ENCODE measurements around the gene ZYX. TPM values are rescaled to one million over a fixed set of nuclear protein-coding genes. Genes with fewer than 3 reads are reported as not detected.

ZYX gene
- total and polyA plus RNA-seq, 2 experiments from 2014 or later, result 31.8 to 202 TPM

GRCh38 chr7:143416565-143417149 lies 35.5 kb downstream of the ZYX start:
- DNase-seq (ENCODE audit: low spot score), result peak; percentile 65
- Histone ChIP-seq H3K4me2 (no peak overlapping the region), H3K79me2 (no peaks in the 10 kb centered on the region), H3K9me2 (replicated peaks; ENCODE audit: insufficient read depth) (no peaks in the 10 kb centered on the region), H3K4me3 (no peak overlapping the region), H3K27me3 (no peaks in the 10 kb centered on the region), H4K20me1 (ENCODE audit: insufficient read depth, poor library complexity, severe bottlenecking) (no peaks in the 10 kb centered on the region), H3K27ac (no peak overlapping the region), H2AFZ (no peak overlapping the region), H3K4me1 (ENCODE audit: insufficient read depth) (peaks cover 8% of the 10 kb centered on the region), H3K36me3 (replicated peaks; ENCODE audit: insufficient read depth, low read depth) (no peaks in the 10 kb centered on the region), H3K9me3 (ENCODE audit: low read depth) (no peaks in the 10 kb centered on the region)
- no peak for TF ChIP-seq EZH2phosphoT487 (IDR thresholded peaks at IDR 0.05; ENCODE audit: low read depth, severe bottlenecking, unreplicated experiment)
- TF ChIP-seq CTCF (IDR thresholded peaks at IDR 0.05; ENCODE audit: poor library complexity), result peak; percentile 76
- no peak for TF ChIP-seq EZH2 (IDR thresholded peaks at IDR 0.05; ENCODE audit: borderline replicate concordance)
- WGBS (ENCODE audit: low lambda C conversion rate, missing lambda C conversion rate), result 11% methylated on average over 3 of the region's 3 CpGs

GRCh38 chr7:143417734-143418383 lies 36.7 kb downstream of the ZYX start:
- Histone ChIP-seq H3K9me3 (ENCODE audit: low read depth) (no peaks in the 10 kb centered on the region), H3K27me3 (no peaks in the 10 kb centered on the region), H3K4me3 (no peak overlapping the region), H3K36me3 (replicated peaks; ENCODE audit: insufficient read depth, low read depth) (no peaks in the 10 kb centered on the region), H3K79me2 (no peaks in the 10 kb centered on the region), H3K4me1 (ENCODE audit: insufficient read depth) (no peaks in the 10 kb centered on the region), H4K20me1 (ENCODE audit: insufficient read depth, poor library complexity, severe bottlenecking) (no peaks in the 10 kb centered on the region), H2AFZ (no peak overlapping the region), H3K9me2 (replicated peaks; ENCODE audit: insufficient read depth) (no peaks in the 10 kb centered on the region), H3K4me2 (no peak overlapping the region), H3K27ac (no peak overlapping the region)
- WGBS (ENCODE audit: low lambda C conversion rate, missing lambda C conversion rate), result 38% methylated on average over 1 of the region's 1 CpG
- TF ChIP-seq EZH2phosphoT487 (IDR thresholded peaks at IDR 0.05; ENCODE audit: low read depth, severe bottlenecking, unreplicated experiment) (no peak), CTCF (IDR thresholded peaks at IDR 0.05; ENCODE audit: poor library complexity) (no peak), EZH2 (IDR thresholded peaks at IDR 0.05; ENCODE audit: borderline replicate concordance) (no peak)
- no peak for DNase-seq (ENCODE audit: low spot score)

- H4K20me1 ChIP-seq (ENCODE audit: insufficient read depth, poor library complexity, severe bottlenecking), result no peaks in the 10 kb centered on the region
- no peaks in the 10 kb centered on the region for H3K4me1 ChIP-seq (ENCODE audit: insufficient read depth)
- no peak for TF ChIP-seq EZH2phosphoT487 (IDR thresholded peaks at IDR 0.05; ENCODE audit: low read depth, severe bottlenecking, unreplicated experiment)
- TF ChIP-seq CTCF (IDR thresholded peaks at IDR 0.05; ENCODE audit: poor library complexity), result no peak
- no peak for TF ChIP-seq EZH2 (IDR thresholded peaks at IDR 0.05; ENCODE audit: borderline replicate concordance)
- no peaks in the 10 kb centered on the region for H3K36me3 ChIP-seq (replicated peaks; ENCODE audit: insufficient read depth, low read depth)
- no peaks in the 10 kb centered on the region for H3K27me3 ChIP-seq
- H3K9me2 ChIP-seq (replicated peaks; ENCODE audit: insufficient read depth), result no peaks in the 10 kb centered on the region
- H3K79me2 ChIP-seq, result no peaks in the 10 kb centered on the region
- no peak overlapping the region for H3K27ac ChIP-seq
- no peaks in the 10 kb centered on the region for H3K9me3 ChIP-seq (ENCODE audit: low read depth)
- no peak overlapping the region for H3K4me3 ChIP-seq
- no peak for DNase-seq (ENCODE audit: low spot score)
- H2AFZ ChIP-seq, result no peak overlapping the region
- WGBS (ENCODE audit: low lambda C conversion rate, missing lambda C conversion rate), result 89% methylated on average over 11 of the region's 11 CpGs
- H3K4me2 ChIP-seq, result no peak overlapping the region
Measured at GRCh38 chr7:143418681-143419458, 37.7 kb downstream of the ZYX start.
